Activated CD8-positive, alpha-beta memory T cell treated with anti-CD3 and anti-CD28 coated beads for 4 hours (primary cell): ENCODE measurements around the gene CSKMT.

Experiments used
- DNase-seq, 2 donors: peaks; one replicate each; pipeline ENCODE4 v3.0.0-alpha.2; 2020; ENCODE audit warnings: low read depth in 2 of 2

The CSKMT gene

DNA sequence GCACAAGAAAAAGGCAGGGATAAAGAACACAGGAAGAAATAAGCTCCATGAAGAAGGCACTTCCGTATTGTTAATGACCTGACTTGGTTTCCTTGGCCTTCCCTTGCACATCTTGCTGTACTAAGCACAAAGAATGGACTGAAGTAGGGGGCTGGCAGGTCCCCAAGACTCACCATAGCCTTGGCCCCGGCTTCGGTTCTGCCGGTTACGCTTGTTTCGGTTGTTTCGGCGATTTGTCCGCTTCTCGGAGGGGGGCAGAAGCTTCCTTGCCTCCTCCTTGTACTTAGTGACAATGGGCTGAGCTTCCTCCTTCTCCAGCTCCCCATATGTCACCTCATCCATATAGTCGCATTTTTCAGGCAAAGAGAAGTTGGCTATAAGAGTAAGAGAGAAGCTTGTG, 51.7 kb downstream of the CSKMT start:
- DNase-seq = no peak
